Caco-2 (cell line): ENCODE data around the gene ATOX1. TPM values are rescaled to one million over a fixed set of nuclear protein-coding genes. Genes with fewer than 3 reads are reported as not detected.

Experiments
- BruUV-seq: library from RNA; stranded (reverse); fragments of 400-500 nt; replicated peaks from 2 replicates; lab custom pipeline; 2021; lab: Mats Ljungman, UMichigan
- CTCF ChIA-PET: fragments of 300-600 bp; sonication (Branson Sonifier 250); formaldehyde crosslinking; loops from one replicate; lab custom pipeline; 2022; ENCODE audit warnings: antibody characterized with exemption; lab: Charles Lee
- POLR2A ChIA-PET: fragments of 300-600 bp; sonication (Branson Sonifier 250); formaldehyde crosslinking; loops from one replicate; lab custom pipeline; 2022; ENCODE audit warnings: antibody characterized with exemption; lab: Charles Lee
- DNase-seq, 2 experiments: peaks; one replicate each; pipeline versions ENCODE4 v3.0.0 to v3.0.0-alpha.2; 2020 to 2022
- H3K27me3 ChIP-seq: replicated peaks from 2 replicates; pipeline ENCODE4 v1.6.0; 2011; ENCODE audit warnings: low read length; ENCODE audit not compliant: control insufficient read depth, insufficient read depth
- H3K36me3 ChIP-seq: 2 replicates; pipeline ENCODE4 v1.5.1; 2011; ENCODE audit warnings: low read length; ENCODE audit not compliant: control insufficient read depth, insufficient read depth
- H3K4me1 ChIP-seq: fragments of 250-450 bp; sonication (Bioruptor Pico); 2 replicates; pipeline ENCODE4 v1.5.1; 2020; ENCODE audit warnings: mild to moderate bottlenecking
- H3K4me3 ChIP-seq: 2 replicates; pipeline ENCODE4 v1.5.1; 2011; ENCODE audit warnings: low read depth, mild to moderate bottlenecking, control low read depth, low read length
- H3K9me3 ChIP-seq: fragments of 250-450 bp; sonication (Bioruptor Pico); 2 replicates; pipeline ENCODE4 v1.5.1; 2020; ENCODE audit warnings: mild to moderate bottlenecking, moderate library complexity
- H3K27ac Mint-ChIP-seq: one replicate; pipeline ENCODE4 v1.8.0; 2022; ENCODE audit warnings: mixed read lengths; ENCODE audit not compliant: unreplicated experiment
- H3K27me3 Mint-ChIP-seq: one replicate; pipeline ENCODE4 v1.8.0; 2022; ENCODE audit warnings: mixed read lengths; ENCODE audit not compliant: insufficient read depth, unreplicated experiment
- H3K36me3 Mint-ChIP-seq: one replicate; pipeline ENCODE4 v1.8.0; 2022; ENCODE audit warnings: mild to moderate bottlenecking, mixed read lengths; ENCODE audit not compliant: insufficient read depth, unreplicated experiment
- H3K4me1 Mint-ChIP-seq: one replicate; pipeline ENCODE4 v1.8.0; 2022; ENCODE audit warnings: low read depth, mixed read lengths; ENCODE audit not compliant: unreplicated experiment
- H3K4me3 Mint-ChIP-seq: one replicate; pipeline ENCODE4 v1.8.0; 2022; ENCODE audit warnings: mild to moderate bottlenecking, moderate library complexity, mixed read lengths; ENCODE audit not compliant: unreplicated experiment
- H3K9me3 Mint-ChIP-seq: one replicate; pipeline ENCODE4 v1.8.0; 2022; ENCODE audit warnings: mixed read lengths; ENCODE audit not compliant: unreplicated experiment
- intact Hi-C: fragments of 100-400 bp; cut with micrococcal nuclease; formaldehyde crosslinking; loops from one replicate; pipeline ENCODE4 v1.10.0; 2022; ENCODE audit not compliant: unreplicated experiment
- total RNA-seq: library from RNA; stranded (reverse); gene quantifications from 2 replicates; pipeline ENCODE4 v1.2.3, GENCODE V29; 2022
- TF ChIP-seq, protein P1 (sequence below), 2 experiments: fragments of 200-600 bp in 1 of 2; IDR thresholded peaks; 1 replicate in 1 of 2; 2 replicates in 1 of 2; pipeline versions ENCODE4 v1.5.1 to v1.8.0; 2011 to 2022; ENCODE audit warnings: antibody characterized with exemption in 1 of 2, control low read depth in 1 of 2, inconsistent platforms in 1 of 2, low read depth in 1 of 2, low read length in 1 of 2, mild to moderate bottlenecking in 1 of 2, moderate library complexity in 1 of 2; ENCODE audit not compliant: insufficient read depth in 1 of 2, severe bottlenecking in 1 of 2, unreplicated experiment in 1 of 2

The ATOX1 gene
- total RNA-seq, 1 experiment from 2014 or later, result 135 TPM

DNA sequence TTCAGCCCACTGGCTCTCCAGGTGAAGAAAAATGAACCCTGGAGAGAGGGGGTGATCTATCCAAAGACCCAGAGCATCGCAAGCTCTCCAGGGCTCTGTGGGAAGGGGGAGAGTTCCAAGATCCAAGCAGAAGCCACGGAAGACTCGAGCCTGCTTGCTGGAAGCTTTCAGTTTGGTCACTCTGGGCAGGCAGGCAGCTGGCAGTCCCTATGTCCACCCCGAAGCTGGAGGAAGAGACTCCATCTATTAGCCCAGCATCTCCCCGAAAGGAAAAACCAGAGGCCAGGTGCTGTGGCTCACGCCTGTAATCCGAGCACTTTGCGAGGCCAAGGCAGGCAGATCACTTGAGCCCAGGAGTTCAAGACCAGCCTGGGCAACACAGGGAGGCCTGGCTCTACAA is 61.0 kb downstream of the ATOX1 start:
- TF ChIP-seq, protein P1, sequence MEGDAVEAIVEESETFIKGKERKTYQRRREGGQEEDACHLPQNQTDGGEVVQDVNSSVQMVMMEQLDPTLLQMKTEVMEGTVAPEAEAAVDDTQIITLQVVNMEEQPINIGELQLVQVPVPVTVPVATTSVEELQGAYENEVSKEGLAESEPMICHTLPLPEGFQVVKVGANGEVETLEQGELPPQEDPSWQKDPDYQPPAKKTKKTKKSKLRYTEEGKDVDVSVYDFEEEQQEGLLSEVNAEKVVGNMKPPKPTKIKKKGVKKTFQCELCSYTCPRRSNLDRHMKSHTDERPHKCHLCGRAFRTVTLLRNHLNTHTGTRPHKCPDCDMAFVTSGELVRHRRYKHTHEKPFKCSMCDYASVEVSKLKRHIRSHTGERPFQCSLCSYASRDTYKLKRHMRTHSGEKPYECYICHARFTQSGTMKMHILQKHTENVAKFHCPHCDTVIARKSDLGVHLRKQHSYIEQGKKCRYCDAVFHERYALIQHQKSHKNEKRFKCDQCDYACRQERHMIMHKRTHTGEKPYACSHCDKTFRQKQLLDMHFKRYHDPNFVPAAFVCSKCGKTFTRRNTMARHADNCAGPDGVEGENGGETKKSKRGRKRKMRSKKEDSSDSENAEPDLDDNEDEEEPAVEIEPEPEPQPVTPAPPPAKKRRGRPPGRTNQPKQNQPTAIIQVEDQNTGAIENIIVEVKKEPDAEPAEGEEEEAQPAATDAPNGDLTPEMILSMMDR (IDR thresholded peaks at IDR 0.05; ENCODE audit: insufficient read depth in 1 of 2, low read depth in 1 of 2, low read length in 1 of 2, severe bottlenecking in 1 of 2, unreplicated experiment in 1 of 2), result no peak
- H3K27me3 Mint-ChIP-seq, result no peaks in the 10 kb centered on the region
- H3K4me3 Mint-ChIP-seq, result no peak overlapping the region
- no peaks in the 10 kb centered on the region for H3K36me3 Mint-ChIP-seq
- Histone ChIP-seq H3K36me3 (no peaks in the 10 kb centered on the region), H3K4me1 (peaks cover 23% of the 10 kb centered on the region), H3K9me3 (no peaks in the 10 kb centered on the region), H3K4me3 (no peak overlapping the region), H3K27me3 (no peaks in the 10 kb centered on the region)
- DNase-seq, result no peak
- H3K27ac Mint-ChIP-seq, result no peak overlapping the region
- CTCF ChIA-PET, result no interaction called here
- BruUV-seq, result no TSS peak
- H3K4me1 Mint-ChIP-seq, result peaks cover 13% of the 10 kb centered on the region
- H3K9me3 Mint-ChIP-seq, result no peaks in the 10 kb centered on the region
- POLR2A ChIA-PET, result no interaction called here
- intact Hi-C loops, result loop anchor here (5.0 kb wide), 1 partner anchor 45 kb away; no protein-coding TSS in a partner anchor

DNA sequence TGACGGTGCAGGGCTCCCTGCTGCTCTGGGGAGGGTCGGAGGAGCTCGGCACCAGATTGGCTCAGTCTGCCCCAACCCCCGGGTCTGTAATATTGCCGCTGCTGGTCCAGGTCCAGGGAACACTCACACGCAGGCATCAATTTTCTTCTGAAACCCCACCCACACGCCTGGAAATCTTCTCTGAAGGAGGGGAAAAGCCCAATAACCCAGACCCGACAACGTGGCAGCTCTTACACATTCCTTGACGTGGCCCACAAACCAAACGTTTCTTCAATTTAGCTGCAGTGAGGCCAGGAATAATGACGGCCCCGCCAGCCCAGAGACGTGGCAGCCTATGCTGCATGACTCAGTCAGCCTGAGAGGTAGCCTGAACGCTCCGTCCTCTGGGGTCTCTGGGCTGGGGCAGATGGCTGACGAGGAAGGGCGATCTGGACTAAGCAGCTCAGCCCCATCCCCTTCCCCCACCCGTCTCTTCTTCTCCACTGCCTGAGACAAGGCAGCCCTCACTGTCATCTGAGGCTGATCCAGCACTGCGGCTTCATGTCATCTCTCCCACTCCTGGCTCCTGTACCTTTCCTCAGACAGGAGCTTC is 61.9 kb downstream of the ATOX1 start:
- no peak overlapping the region for H3K27ac Mint-ChIP-seq
- intact Hi-C loops, result loop anchor here (5.0 kb wide), 1 partner anchor 46 kb away; no protein-coding TSS in a partner anchor
- CTCF ChIA-PET, result no interaction called here
- H3K9me3 ChIP-seq, result no peaks in the 10 kb centered on the region
- H3K27me3 Mint-ChIP-seq, result no peaks in the 10 kb centered on the region
- peaks cover 18% of the 10 kb centered on the region for H3K4me1 Mint-ChIP-seq
- no peaks in the 10 kb centered on the region for H3K36me3 ChIP-seq
- no peaks in the 10 kb centered on the region for H3K9me3 Mint-ChIP-seq
- TF ChIP-seq, protein P1 (IDR thresholded peaks at IDR 0.05; ENCODE audit: insufficient read depth in 1 of 2, low read depth in 1 of 2, low read length in 1 of 2, severe bottlenecking in 1 of 2, unreplicated experiment in 1 of 2), result no peak
- no peaks in the 10 kb centered on the region for H3K27me3 ChIP-seq
- POLR2A ChIA-PET, result no interaction called here
- H3K4me1 ChIP-seq, result peaks cover 23% of the 10 kb centered on the region
- H3K4me3 ChIP-seq, result no peak overlapping the region
- no peak overlapping the region for H3K4me3 Mint-ChIP-seq
- H3K36me3 Mint-ChIP-seq, result no peaks in the 10 kb centered on the region
- no TSS peak for BruUV-seq
- DNase-seq, result no peak

DNA sequence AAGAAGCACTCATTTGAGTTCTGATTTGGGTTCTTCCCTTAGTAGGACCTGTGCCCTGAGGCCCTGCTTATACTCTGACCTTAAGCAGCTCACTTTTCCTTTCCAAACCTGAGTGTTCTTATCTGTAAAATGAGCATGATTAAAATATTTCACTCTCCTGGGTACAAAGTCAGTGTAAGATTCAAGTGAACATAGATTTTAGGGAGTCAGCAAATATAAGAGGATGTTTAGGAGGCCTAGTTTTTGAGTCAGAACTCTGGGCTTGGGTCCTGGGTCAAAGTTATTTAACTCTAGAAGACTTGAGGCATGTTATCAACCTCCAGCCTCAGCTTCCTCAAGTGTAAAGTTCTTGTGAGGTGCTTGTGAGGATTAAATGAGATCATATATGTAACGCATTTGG is 63.0 kb downstream of the ATOX1 start:
- peaks cover 23% of the 10 kb centered on the region for H3K4me1 ChIP-seq
- no peak overlapping the region for H3K27ac Mint-ChIP-seq
- BruUV-seq, result no TSS peak

More for the DNA sequence above, 63.0 kb downstream of the ATOX1 start:
- no peaks in the 10 kb centered on the region for H3K36me3 ChIP-seq
- no peak for DNase-seq
- TF ChIP-seq, protein P1 (IDR thresholded peaks at IDR 0.05; ENCODE audit: insufficient read depth in 1 of 2, low read depth in 1 of 2, low read length in 1 of 2, severe bottlenecking in 1 of 2, unreplicated experiment in 1 of 2), result no peak
- H3K9me3 ChIP-seq, result no peaks in the 10 kb centered on the region
- POLR2A ChIA-PET, result no interaction called here
- CTCF ChIA-PET, result no interaction called here
- Mint-ChIP-seq H3K27me3 (no peaks in the 10 kb centered on the region), H3K36me3 (no peaks in the 10 kb centered on the region), H3K9me3 (no peaks in the 10 kb centered on the region), H3K4me3 (no peak overlapping the region), H3K4me1 (peaks cover 23% of the 10 kb centered on the region)
- no peaks in the 10 kb centered on the region for H3K27me3 ChIP-seq
- no peak overlapping the region for H3K4me3 ChIP-seq
- intact Hi-C loops, result loop anchor here (5.0 kb wide), 1 partner anchor 47 kb away; no protein-coding TSS in a partner anchor
